ENCODE data around the gene UNC5CL. TPM values are rescaled to one million over a fixed set of nuclear protein-coding genes. Genes with fewer than 3 reads are reported as not detected.

The UNC5CL gene
- total RNA-seq, 2 experiments from 2014 or later = 1.1 TPM

- POLR2A ChIA-PET = interaction anchor here (1.2 kb wide), 1 partner anchor 8 kb away, joined by 3 read pairs; the partner anchor contains the start of genes NFYA and OARD1
These were observed 24.9 kb upstream of the UNC5CL start for GRCh38 chr6:41063884-41064285.

GRCh38 chr6:41062056-41062455 is 23.0 kb upstream of the UNC5CL start:
- ATAC-seq (no peak), DNase-seq (no peak)
- H3K27ac Mint-ChIP-seq = no peak overlapping the region
- no peak overlapping the region for H3K4me3 Mint-ChIP-seq
- no peaks in the 10 kb centered on the region for H3K27me3 Mint-ChIP-seq (ENCODE audit: low read depth)
- H3K36me3 Mint-ChIP-seq (ENCODE audit: low read depth) = peaks cover 31% of the 10 kb centered on the region
- ChIA-PET POLR2A (no interaction called here), CTCF (no interaction called here)
- H3K4me1 Mint-ChIP-seq (ENCODE audit: low read depth) = peaks cover 9% of the 10 kb centered on the region
- no peaks in the 10 kb centered on the region for H3K9me3 Mint-ChIP-seq (ENCODE audit: insufficient read depth)

More at GRCh38 chr6:41063884-41064285, 24.9 kb upstream of the UNC5CL start:
- Mint-ChIP-seq H3K36me3 (ENCODE audit: low read depth) (peaks cover 43% of the 10 kb centered on the region), H3K27me3 (ENCODE audit: low read depth) (no peaks in the 10 kb centered on the region), H3K4me1 (ENCODE audit: low read depth) (peaks cover 20% of the 10 kb centered on the region), H3K27ac (no peak overlapping the region), H3K9me3 (ENCODE audit: insufficient read depth) (no peaks in the 10 kb centered on the region), H3K4me3 (no peak overlapping the region)
- ATAC-seq (no peak), DNase-seq (no peak)
- CTCF ChIA-PET = interaction anchor here (0.6 to 2.4 kb wide), 3 partner anchors 24 to 40 kb away, joined by 3 to 12 read pairs (median 5); partner anchors contain the start of gene UNC5CL

GRCh38 chr6:41061196-41061726 is 22.2 kb upstream of the UNC5CL start:
- no peak for ATAC-seq
- no peak for DNase-seq
- Mint-ChIP-seq H3K27me3 (ENCODE audit: low read depth) (no peaks in the 10 kb centered on the region), H3K4me3 (no peak overlapping the region), H3K27ac (no peak overlapping the region), H3K36me3 (ENCODE audit: low read depth) (peaks cover 24% of the 10 kb centered on the region), H3K4me1 (ENCODE audit: low read depth) (peaks cover 3% of the 10 kb centered on the region), H3K9me3 (ENCODE audit: insufficient read depth) (no peaks in the 10 kb centered on the region)
- ChIA-PET CTCF (interaction anchor here (0.6 to 1.4 kb wide), 2 partner anchors 121 to 128 kb away, joined by 3 read pairs; no protein-coding TSS in a partner anchor), POLR2A (interaction anchor here (1.1 kb wide), 1 partner anchor 10 kb away, joined by 4 read pairs; no protein-coding TSS in a partner anchor)

GRCh38 chr6:41059556-41059955 is 20.5 kb upstream of the UNC5CL start:
- peaks cover 8% of the 10 kb centered on the region for H3K4me1 Mint-ChIP-seq (ENCODE audit: low read depth)
- no peak overlapping the region for H3K27ac Mint-ChIP-seq
- ATAC-seq (no peak), DNase-seq (no peak)
- H3K4me3 Mint-ChIP-seq = no peak overlapping the region
- POLR2A ChIA-PET = interaction anchor here (0.6 to 1.1 kb wide), 2 partner anchors 13 to 91 kb away, joined by 4 to 5 read pairs; partner anchors contain the start of genes NFYA and OARD1
- peaks cover 15% of the 10 kb centered on the region for H3K36me3 Mint-ChIP-seq (ENCODE audit: low read depth)
- H3K9me3 Mint-ChIP-seq (ENCODE audit: insufficient read depth) = no peaks in the 10 kb centered on the region
- H3K27me3 Mint-ChIP-seq (ENCODE audit: low read depth) = no peaks in the 10 kb centered on the region
- CTCF ChIA-PET = interaction anchor here (0.8 to 2.6 kb wide), 9 partner anchors 10 to 125 kb away, joined by 3 to 29 read pairs (median 5); partner anchors contain the start of genes NFYA, OARD1 and UNC5CL

- Mint-ChIP-seq H3K9me3 (ENCODE audit: insufficient read depth) (no peaks in the 10 kb centered on the region), H3K27me3 (ENCODE audit: low read depth) (no peaks in the 10 kb centered on the region), H3K4me1 (ENCODE audit: low read depth) (peaks cover 8% of the 10 kb centered on the region), H3K27ac (no peak overlapping the region), H3K36me3 (ENCODE audit: low read depth) (peaks cover 10% of the 10 kb centered on the region), H3K4me3 (no peak overlapping the region)
- ATAC-seq (no peak), DNase-seq (no peak)
- CTCF ChIA-PET = interaction anchor here (0.8 to 2.6 kb wide), 10 partner anchors 10 to 126 kb away, joined by 3 to 29 read pairs (median 4); partner anchors contain the start of genes NFYA, OARD1 and UNC5CL
- POLR2A ChIA-PET = interaction anchor here (1.1 kb wide), 1 partner anchor 14 kb away, joined by 5 read pairs; the partner anchor contains the start of genes NFYA and OARD1
These were observed 19.8 kb upstream of the UNC5CL start for GRCh38 chr6:41058783-41059181.

GRCh38 chr6:41056768-41057490 is 17.9 kb upstream of the UNC5CL start:
- H3K36me3 Mint-ChIP-seq (ENCODE audit: low read depth) = peaks cover 9% of the 10 kb centered on the region
- CTCF ChIA-PET = interaction anchor here (1.5 to 3.6 kb wide), 7 partner anchors 12 to 125 kb away, joined by 5 to 25 read pairs (median 9); partner anchors contain the start of gene UNC5CL
- no peak overlapping the region for H3K27ac Mint-ChIP-seq
- no peak for ATAC-seq
- H3K4me1 Mint-ChIP-seq (ENCODE audit: low read depth) = peaks cover 17% of the 10 kb centered on the region
- DNase-seq = no peak
- H3K27me3 Mint-ChIP-seq (ENCODE audit: low read depth) = no peaks in the 10 kb centered on the region
- H3K9me3 Mint-ChIP-seq (ENCODE audit: insufficient read depth) = no peaks in the 10 kb centered on the region
- POLR2A ChIA-PET = interaction anchor here (0.7 to 2.4 kb wide), 3 partner anchors 10 to 29 kb away, joined by 3 to 10 read pairs (median 3); no protein-coding TSS in a partner anchor
- H3K4me3 Mint-ChIP-seq = no peak overlapping the region

GRCh38 chr6:41055149-41055548 is 16.1 kb upstream of the UNC5CL start:
- ATAC-seq = no peak
- no peaks in the 10 kb centered on the region for H3K9me3 Mint-ChIP-seq (ENCODE audit: insufficient read depth)
- H3K36me3 Mint-ChIP-seq (ENCODE audit: low read depth) = peaks cover 8% of the 10 kb centered on the region
- no peak for DNase-seq
- no peak overlapping the region for H3K4me3 Mint-ChIP-seq
- ChIA-PET CTCF (interaction anchor here (0.6 to 3.6 kb wide), 6 partner anchors 11 to 233 kb away, joined by 3 to 25 read pairs (median 10); partner anchors contain the start of gene UNC5CL), POLR2A (interaction anchor here (2.4 kb wide), 1 partner anchor 27 kb away, joined by 10 read pairs; no protein-coding TSS in a partner anchor)
- no peaks in the 10 kb centered on the region for H3K27me3 Mint-ChIP-seq (ENCODE audit: low read depth)
- H3K27ac Mint-ChIP-seq = no peak overlapping the region
- peaks cover 25% of the 10 kb centered on the region for H3K4me1 Mint-ChIP-seq (ENCODE audit: low read depth)

GRCh38 chr6:41054511-41054910 is 15.5 kb upstream of the UNC5CL start:
- H3K36me3 Mint-ChIP-seq (ENCODE audit: low read depth) = peaks cover 8% of the 10 kb centered on the region
- DNase-seq (no peak), ATAC-seq (no peak)
- no peaks in the 10 kb centered on the region for H3K27me3 Mint-ChIP-seq (ENCODE audit: low read depth)
- no peak overlapping the region for H3K27ac Mint-ChIP-seq
- H3K9me3 Mint-ChIP-seq (ENCODE audit: insufficient read depth) = no peaks in the 10 kb centered on the region
- POLR2A ChIA-PET = interaction anchor here (1.2 to 2.4 kb wide), 2 partner anchors 17 to 27 kb away, joined by 5 to 10 read pairs; no protein-coding TSS in a partner anchor
- peaks cover 25% of the 10 kb centered on the region for H3K4me1 Mint-ChIP-seq (ENCODE audit: low read depth)
- H3K4me3 Mint-ChIP-seq = no peak overlapping the region
- CTCF ChIA-PET = interaction anchor here (0.6 to 3.6 kb wide), 6 partner anchors 10 to 232 kb away, joined by 3 to 25 read pairs (median 10); partner anchors contain the start of gene UNC5CL

- no peaks in the 10 kb centered on the region for H3K9me3 Mint-ChIP-seq (ENCODE audit: insufficient read depth)
- H3K27me3 Mint-ChIP-seq (ENCODE audit: low read depth) = no peaks in the 10 kb centered on the region
- peaks cover 21% of the 10 kb centered on the region for H3K4me1 Mint-ChIP-seq (ENCODE audit: low read depth)
- DNase-seq (no peak), ATAC-seq (no peak)
- CTCF ChIA-PET = interaction anchor here (0.9 to 5.7 kb wide), 6 partner anchors 8 to 129 kb away, joined by 4 to 35 read pairs (median 6); partner anchors contain the start of gene UNC5CL
- H3K27ac Mint-ChIP-seq = peak within 1 kb of the TSS; percentile 89
- H3K36me3 Mint-ChIP-seq (ENCODE audit: low read depth) = peaks cover 8% of the 10 kb centered on the region
- POLR2A ChIA-PET = interaction anchor here (0.7 to 1.3 kb wide), 4 partner anchors 11 to 25 kb away, joined by 3 to 5 read pairs (median 4); partner anchors contain the start of gene TSPO2
- no peak within 1 kb of the TSS for H3K4me3 Mint-ChIP-seq
These were observed 14.0 kb upstream of the UNC5CL start, which contains the start of gene APOBEC2 for GRCh38 chr6:41053041-41053440. APOBEC2 (plus strand) TSS chr6:41053202; CDS start chr6:41053348, 146 bp downstream.

- ChIA-PET POLR2A (interaction anchor here (0.6 to 1.3 kb wide), 2 partner anchors 24 to 134 kb away, joined by 3 to 4 read pairs; no protein-coding TSS in a partner anchor), CTCF (interaction anchor here (1.0 to 5.7 kb wide), 6 partner anchors 12 to 131 kb away, joined by 3 to 35 read pairs (median 6); partner anchors contain the start of gene UNC5CL)
- H3K4me1 Mint-ChIP-seq (ENCODE audit: low read depth) = peaks cover 21% of the 10 kb centered on the region
- H3K9me3 Mint-ChIP-seq (ENCODE audit: insufficient read depth) = no peaks in the 10 kb centered on the region
- ATAC-seq = peak; percentile 75
- peak overlapping the region; percentile 89 for H3K27ac Mint-ChIP-seq
- H3K27me3 Mint-ChIP-seq (ENCODE audit: low read depth) = no peaks in the 10 kb centered on the region
- H3K4me3 Mint-ChIP-seq = no peak overlapping the region
- peaks cover 8% of the 10 kb centered on the region for H3K36me3 Mint-ChIP-seq (ENCODE audit: low read depth)
- DNase-seq = no peak
These were observed 12.9 kb upstream of the UNC5CL start for GRCh38 chr6:41051873-41052272.

GRCh38 chr6:41050536-41050935 is 11.5 kb upstream of the UNC5CL start:
- POLR2A ChIA-PET = no interaction called here
- H3K27ac Mint-ChIP-seq = no peak overlapping the region
- ATAC-seq = no peak
- CTCF ChIA-PET = interaction anchor here (1.7 to 5.7 kb wide), 2 partner anchors 11 to 22 kb away, joined by 6 to 35 read pairs; partner anchors contain the start of gene UNC5CL
- H3K9me3 Mint-ChIP-seq (ENCODE audit: insufficient read depth) = no peaks in the 10 kb centered on the region
- peaks cover 8% of the 10 kb centered on the region for H3K36me3 Mint-ChIP-seq (ENCODE audit: low read depth)
- no peak for DNase-seq
- no peak overlapping the region for H3K4me3 Mint-ChIP-seq
- no peaks in the 10 kb centered on the region for H3K27me3 Mint-ChIP-seq (ENCODE audit: low read depth)
- H3K4me1 Mint-ChIP-seq (ENCODE audit: low read depth) = peaks cover 19% of the 10 kb centered on the region
